ENCODE results near the gene MCIDAS. TPM values are rescaled to one million over a fixed set of nuclear protein-coding genes. Genes with fewer than 3 reads are reported as not detected.

The MCIDAS gene
- total RNA-seq, 1 experiment from 2014 or later: 2.9 TPM

GRCh38 chr5:55258339-55258738, 31.2 kb upstream of the MCIDAS start:
- Histone ChIP-seq H3K9me3 (ENCODE audit: control insufficient read depth, insufficient read depth, low read depth, low read length) (no peaks in the 10 kb centered on the region), H3K36me3 (ENCODE audit: control insufficient read depth, insufficient read depth, low read length) (peaks cover 40% of the 10 kb centered on the region), H3K4me3 (ENCODE audit: low read depth in 2 of 2, low read length in 2 of 2) (no peak overlapping the region), H3K4me1 (ENCODE audit: control insufficient read depth, insufficient read depth, low read length) (no peaks in the 10 kb centered on the region), H3K27ac (ENCODE audit: low read length) (no peak overlapping the region), H3K27me3 (ENCODE audit: control insufficient read depth, insufficient read depth, low read length) (no peaks in the 10 kb centered on the region)
- POLR2A ChIA-PET: no interaction called here
- intact Hi-C loops (cut with micrococcal nuclease; ENCODE audit: unreplicated experiment) (no loop called here), in situ Hi-C loops (cut with HindIII; ENCODE audit: low pct_unique_long_range_greater_than_20kb, low sequenced_read_pairs) (no loop called here)
- DNase-seq (ENCODE audit: low read depth, low spot score) (no peak), ATAC-seq (no peak)
- BruUV-seq (replicated peaks): no TSS peak
- TF ChIP-seq TCF7L2 (IDR thresholded peaks at IDR 0.05; ENCODE audit: low read depth, low read length): no peak
- CTCF ChIA-PET: no interaction called here

GRCh38 chr5:55254802-55255201, 27.7 kb upstream of the MCIDAS start:
- no TSS peak for BruUV-seq (replicated peaks)
- in situ Hi-C loops (cut with HindIII; ENCODE audit: low pct_unique_long_range_greater_than_20kb, low sequenced_read_pairs): no loop called here
- no peak for ATAC-seq
- Histone ChIP-seq H3K9me3 (ENCODE audit: control insufficient read depth, insufficient read depth, low read depth, low read length) (no peaks in the 10 kb centered on the region), H3K4me1 (ENCODE audit: control insufficient read depth, insufficient read depth, low read length) (no peaks in the 10 kb centered on the region), H3K27ac (ENCODE audit: low read length) (no peak overlapping the region), H3K4me3 (ENCODE audit: low read depth in 2 of 2, low read length in 2 of 2) (no peak overlapping the region), H3K27me3 (ENCODE audit: control insufficient read depth, insufficient read depth, low read length) (no peaks in the 10 kb centered on the region), H3K36me3 (ENCODE audit: control insufficient read depth, insufficient read depth, low read length) (peaks cover 15% of the 10 kb centered on the region)
- TF ChIP-seq REST (IDR thresholded peaks at IDR 0.05; ENCODE audit: insufficient read depth in 1 of 2, low read depth in 2 of 2, low read length in 1 of 2) (no peak), POLR2AphosphoS5 (IDR thresholded peaks at IDR 0.05; ENCODE audit: low read depth, low read length) (no peak), TCF7L2 (IDR thresholded peaks at IDR 0.05; ENCODE audit: low read depth, low read length) (no peak), SIN3A (IDR thresholded peaks at IDR 0.05; ENCODE audit: borderline replicate concordance, insufficient read depth, low read depth, low read length) (no peak)
- TF ChIP-seq, protein P1, sequence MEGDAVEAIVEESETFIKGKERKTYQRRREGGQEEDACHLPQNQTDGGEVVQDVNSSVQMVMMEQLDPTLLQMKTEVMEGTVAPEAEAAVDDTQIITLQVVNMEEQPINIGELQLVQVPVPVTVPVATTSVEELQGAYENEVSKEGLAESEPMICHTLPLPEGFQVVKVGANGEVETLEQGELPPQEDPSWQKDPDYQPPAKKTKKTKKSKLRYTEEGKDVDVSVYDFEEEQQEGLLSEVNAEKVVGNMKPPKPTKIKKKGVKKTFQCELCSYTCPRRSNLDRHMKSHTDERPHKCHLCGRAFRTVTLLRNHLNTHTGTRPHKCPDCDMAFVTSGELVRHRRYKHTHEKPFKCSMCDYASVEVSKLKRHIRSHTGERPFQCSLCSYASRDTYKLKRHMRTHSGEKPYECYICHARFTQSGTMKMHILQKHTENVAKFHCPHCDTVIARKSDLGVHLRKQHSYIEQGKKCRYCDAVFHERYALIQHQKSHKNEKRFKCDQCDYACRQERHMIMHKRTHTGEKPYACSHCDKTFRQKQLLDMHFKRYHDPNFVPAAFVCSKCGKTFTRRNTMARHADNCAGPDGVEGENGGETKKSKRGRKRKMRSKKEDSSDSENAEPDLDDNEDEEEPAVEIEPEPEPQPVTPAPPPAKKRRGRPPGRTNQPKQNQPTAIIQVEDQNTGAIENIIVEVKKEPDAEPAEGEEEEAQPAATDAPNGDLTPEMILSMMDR (IDR thresholded peaks at IDR 0.05): no peak
- intact Hi-C loops (cut with micrococcal nuclease; ENCODE audit: unreplicated experiment): no loop called here
- ChIA-PET POLR2A (no interaction called here), CTCF (no interaction called here)
- DNase-seq (ENCODE audit: low read depth, low spot score): no peak

DNA sequence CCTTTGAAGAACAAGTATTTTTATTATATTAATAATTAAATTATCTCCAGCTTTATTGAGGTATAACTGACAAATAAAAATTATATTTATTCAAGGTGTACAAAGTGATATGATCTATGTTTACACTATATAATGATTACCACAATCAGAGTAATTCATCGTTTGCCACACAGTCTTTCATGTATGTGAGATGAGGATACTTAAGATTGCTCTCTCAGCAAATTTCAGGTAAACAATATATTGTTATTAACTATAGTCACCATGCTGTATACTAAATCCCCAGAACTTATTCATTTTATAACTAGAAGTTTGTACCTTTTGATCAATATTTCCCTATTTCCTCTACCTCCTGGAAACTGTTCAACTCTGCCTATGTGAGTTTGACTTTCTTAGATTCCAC, 22.9 kb upstream of the MCIDAS start:
- Histone ChIP-seq H3K4me3 (ENCODE audit: low read depth in 2 of 2, low read length in 2 of 2) (no peak overlapping the region), H3K27me3 (ENCODE audit: control insufficient read depth, insufficient read depth, low read length) (no peaks in the 10 kb centered on the region), H3K9me3 (ENCODE audit: control insufficient read depth, insufficient read depth, low read depth, low read length) (peaks cover 4% of the 10 kb centered on the region; the same call in 1 of the 2 replicates), H3K4me1 (ENCODE audit: control insufficient read depth, insufficient read depth, low read length) (no peaks in the 10 kb centered on the region), H3K27ac (ENCODE audit: low read length) (no peak overlapping the region), H3K36me3 (ENCODE audit: control insufficient read depth, insufficient read depth, low read length) (0 out of 2 replicates have a peak, but pooled peaks cover 2% of the 10 kb centered on the region)
- in situ Hi-C loops (cut with HindIII; ENCODE audit: low pct_unique_long_range_greater_than_20kb, low sequenced_read_pairs): no loop called here
- ChIA-PET POLR2A (no interaction called here), CTCF (no interaction called here)
- ATAC-seq (no peak), DNase-seq (ENCODE audit: low read depth, low spot score) (no peak)
- BruUV-seq (replicated peaks): no TSS peak
- TF ChIP-seq TCF7L2 (IDR thresholded peaks at IDR 0.05; ENCODE audit: low read depth, low read length) (no peak), SIN3A (IDR thresholded peaks at IDR 0.05; ENCODE audit: borderline replicate concordance, insufficient read depth, low read depth, low read length) (no peak), REST (IDR thresholded peaks at IDR 0.05; ENCODE audit: insufficient read depth in 1 of 2, low read depth in 2 of 2, low read length in 1 of 2) (no peak), POLR2AphosphoS5 (IDR thresholded peaks at IDR 0.05; ENCODE audit: low read depth, low read length) (no peak)
- TF ChIP-seq, protein P1 (IDR thresholded peaks at IDR 0.05): no peak
- intact Hi-C loops (cut with micrococcal nuclease; ENCODE audit: unreplicated experiment): no loop called here

Measured in Panc1 (cell line).